Panc1 (cell line): ENCODE data around the gene NOX3. TPM values are rescaled to one million over a fixed set of nuclear protein-coding genes. Genes with fewer than 3 reads are reported as not detected.

Experiments
- ATAC-seq: fragments of 200-7000 bp; cut with Tn5 transposase; 2 replicates; pipeline ENCODE4 v1.9.1; 2020; ENCODE audit warnings: mild to moderate bottlenecking, moderate library complexity
- BruUV-seq: library from RNA; stranded (reverse); fragments of 400-500 nt; replicated peaks from 2 replicates; lab custom pipeline; 2021; lab: Mats Ljungman, UMichigan
- CTCF ChIA-PET: fragments of 300-600 bp; sonication (Branson Sonifier 250); formaldehyde crosslinking; loops from one replicate; lab custom pipeline; 2022; ENCODE audit warnings: antibody characterized with exemption; lab: Charles Lee
- POLR2A ChIA-PET: fragments of 300-600 bp; sonication (Branson Sonifier 250); formaldehyde crosslinking; loops from one replicate; lab custom pipeline; 2022; ENCODE audit warnings: antibody characterized with exemption; lab: Charles Lee
- DNase-seq: peaks from one replicate; pipeline ENCODE4 v3.0.0-alpha.2; 2010; ENCODE audit warnings: low read depth, low spot score
- H3K27ac ChIP-seq: 2 replicates; pipeline ENCODE4 v1.5.1; 2011; ENCODE audit warnings: mild to moderate bottlenecking, low read length, inconsistent platforms
- H3K27me3 ChIP-seq: fragments of 200-500 bp; sonication (Bioruptor generic); 2 replicates; pipeline ENCODE4 v1.6.0; 2014; ENCODE audit warnings: low read length, inconsistent platforms; ENCODE audit not compliant: control insufficient read depth, insufficient read depth
- H3K36me3 ChIP-seq: fragments of 200-500 bp; sonication (Bioruptor generic); 2 replicates; pipeline ENCODE4 v1.5.1; 2014; ENCODE audit warnings: inconsistent platforms, mild to moderate bottlenecking, low read length, moderate library complexity; ENCODE audit not compliant: control insufficient read depth, insufficient read depth
- H3K4me1 ChIP-seq: 2 replicates; pipeline ENCODE4 v1.5.1; 2011; ENCODE audit warnings: inconsistent platforms, mild to moderate bottlenecking, low read length, moderate library complexity; ENCODE audit not compliant: control insufficient read depth, insufficient read depth
- H3K4me3 ChIP-seq, 2 experiments: 2 replicates each; pipeline ENCODE4 v1.5.1; 2011 to 2012; ENCODE audit warnings: low read depth in 2 of 2, low read length in 2 of 2, mild to moderate bottlenecking in 2 of 2, inconsistent platforms in 1 of 2, moderate library complexity in 1 of 2
- H3K9me3 ChIP-seq: fragments of 200-500 bp; sonication (Bioruptor generic); 2 replicates; pipeline ENCODE4 v1.5.1; 2014; ENCODE audit warnings: low read depth, mild to moderate bottlenecking, inconsistent platforms, low read length, moderate library complexity; ENCODE audit not compliant: control insufficient read depth, insufficient read depth
- CTCF ChIP-seq: fragments of 450-650 bp; IDR thresholded peaks from 2 replicates; pipeline ENCODE4 v1.5.1; 2017; ENCODE audit warnings: mild to moderate bottlenecking
- POLR2AphosphoS5 ChIP-seq: IDR thresholded peaks from 2 replicates; pipeline ENCODE4 v1.6.1; 2012; ENCODE audit warnings: mild to moderate bottlenecking, low read depth, low read length, moderate library complexity
- SIN3A ChIP-seq: IDR thresholded peaks from 2 replicates; pipeline ENCODE4 v1.6.1; 2012; ENCODE audit warnings: low read depth, mild to moderate bottlenecking, low read length, moderate library complexity, borderline replicate concordance; ENCODE audit not compliant: insufficient read depth
- TCF7L2 ChIP-seq: IDR thresholded peaks from 2 replicates; pipeline ENCODE4 v1.6.1; 2011; ENCODE audit warnings: mild to moderate bottlenecking, low read depth, low read length, inconsistent platforms
- in situ Hi-C: cut with HindIII; loops from 2 replicates; pipeline ENCODE4 v1.10.0; 2016; ENCODE audit warnings: low sequenced_read_pairs, low pct_unique_long_range_greater_than_20kb
- intact Hi-C: fragments of 100-400 bp; cut with micrococcal nuclease; formaldehyde crosslinking; loops from one replicate; pipeline ENCODE4 v1.10.0; 2022; ENCODE audit not compliant: unreplicated experiment
- total RNA-seq: library from RNA; stranded (reverse); gene quantifications from one replicate; pipeline ENCODE4 v1.2.1, GENCODE V29; 2021; ENCODE audit not compliant: unreplicated experiment
- TF ChIP-seq, protein P1 (sequence below), 2 experiments: IDR thresholded peaks; 2 replicates each; pipeline ENCODE4 v1.6.1; 2011 to 2012; ENCODE audit warnings: low read depth in 2 of 2, control low read depth in 1 of 2, low read length in 1 of 2, mild to moderate bottlenecking in 1 of 2, moderate library complexity in 1 of 2; ENCODE audit not compliant: insufficient read depth in 1 of 2

Gene NOX3
- total RNA-seq, 1 experiment from 2014 or later, result not detected

DNA sequence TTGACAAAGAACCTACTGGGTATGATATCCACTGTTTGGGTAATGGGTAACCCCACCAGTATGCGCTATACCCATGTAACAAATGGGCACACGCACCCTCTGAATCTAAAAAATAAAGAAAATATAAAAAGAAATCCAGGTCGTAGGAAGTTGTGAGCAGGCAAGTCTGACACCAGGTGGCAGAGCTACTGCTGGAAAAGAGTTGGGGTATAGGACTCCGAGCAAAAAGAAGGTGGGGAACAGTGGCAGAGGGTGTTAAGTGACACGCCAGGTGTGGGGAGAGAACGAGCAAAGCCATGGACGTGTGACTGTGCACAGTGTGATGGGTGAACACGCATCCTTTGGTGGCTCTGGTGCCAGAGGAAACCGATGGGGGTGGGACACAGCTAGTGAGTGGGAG is 46.7 kb downstream of the NOX3 start:
- Histone ChIP-seq H3K27ac (no peak overlapping the region), H3K27me3 (no peaks in the 10 kb centered on the region), H3K4me1 (no peaks in the 10 kb centered on the region), H3K36me3 (no peaks in the 10 kb centered on the region), H3K9me3 (no peaks in the 10 kb centered on the region), H3K4me3 (no peak overlapping the region)
- ATAC-seq, result no peak
- ChIA-PET CTCF (no interaction called here), POLR2A (no interaction called here)
- no peak for TF ChIP-seq SIN3A
- no peak for TF ChIP-seq POLR2AphosphoS5
- TF ChIP-seq TCF7L2, result no peak
- TF ChIP-seq, protein P1, sequence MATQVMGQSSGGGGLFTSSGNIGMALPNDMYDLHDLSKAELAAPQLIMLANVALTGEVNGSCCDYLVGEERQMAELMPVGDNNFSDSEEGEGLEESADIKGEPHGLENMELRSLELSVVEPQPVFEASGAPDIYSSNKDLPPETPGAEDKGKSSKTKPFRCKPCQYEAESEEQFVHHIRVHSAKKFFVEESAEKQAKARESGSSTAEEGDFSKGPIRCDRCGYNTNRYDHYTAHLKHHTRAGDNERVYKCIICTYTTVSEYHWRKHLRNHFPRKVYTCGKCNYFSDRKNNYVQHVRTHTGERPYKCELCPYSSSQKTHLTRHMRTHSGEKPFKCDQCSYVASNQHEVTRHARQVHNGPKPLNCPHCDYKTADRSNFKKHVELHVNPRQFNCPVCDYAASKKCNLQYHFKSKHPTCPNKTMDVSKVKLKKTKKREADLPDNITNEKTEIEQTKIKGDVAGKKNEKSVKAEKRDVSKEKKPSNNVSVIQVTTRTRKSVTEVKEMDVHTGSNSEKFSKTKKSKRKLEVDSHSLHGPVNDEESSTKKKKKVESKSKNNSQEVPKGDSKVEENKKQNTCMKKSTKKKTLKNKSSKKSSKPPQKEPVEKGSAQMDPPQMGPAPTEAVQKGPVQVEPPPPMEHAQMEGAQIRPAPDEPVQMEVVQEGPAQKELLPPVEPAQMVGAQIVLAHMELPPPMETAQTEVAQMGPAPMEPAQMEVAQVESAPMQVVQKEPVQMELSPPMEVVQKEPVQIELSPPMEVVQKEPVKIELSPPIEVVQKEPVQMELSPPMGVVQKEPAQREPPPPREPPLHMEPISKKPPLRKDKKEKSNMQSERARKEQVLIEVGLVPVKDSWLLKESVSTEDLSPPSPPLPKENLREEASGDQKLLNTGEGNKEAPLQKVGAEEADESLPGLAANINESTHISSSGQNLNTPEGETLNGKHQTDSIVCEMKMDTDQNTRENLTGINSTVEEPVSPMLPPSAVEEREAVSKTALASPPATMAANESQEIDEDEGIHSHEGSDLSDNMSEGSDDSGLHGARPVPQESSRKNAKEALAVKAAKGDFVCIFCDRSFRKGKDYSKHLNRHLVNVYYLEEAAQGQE (IDR thresholded peaks at IDR 0.05; ENCODE audit: insufficient read depth in 1 of 2, low read depth in 2 of 2, low read length in 1 of 2), result no peak
- TF ChIP-seq CTCF, result no peak
- intact Hi-C loops (no loop called here), in situ Hi-C loops (no loop called here)
- no peak for DNase-seq
- BruUV-seq, result no TSS peak

GRCh38 chr6:155408231-155408630 is 47.4 kb downstream of the NOX3 start:
- intact Hi-C loops, result no loop called here
- ATAC-seq (no peak), DNase-seq (no peak)
- ChIA-PET POLR2A (no interaction called here), CTCF (no interaction called here)
- Histone ChIP-seq H3K27me3 (no peaks in the 10 kb centered on the region), H3K4me1 (no peaks in the 10 kb centered on the region), H3K27ac (no peak overlapping the region), H3K9me3 (no peaks in the 10 kb centered on the region), H3K36me3 (no peaks in the 10 kb centered on the region), H3K4me3 (no peak overlapping the region)
- TF ChIP-seq CTCF, result no peak
- TF ChIP-seq, protein P1 (IDR thresholded peaks at IDR 0.05; ENCODE audit: insufficient read depth in 1 of 2, low read depth in 2 of 2, low read length in 1 of 2), result no peak
- TF ChIP-seq TCF7L2, result no peak
- TF ChIP-seq POLR2AphosphoS5, result no peak
- no peak for TF ChIP-seq SIN3A
- no TSS peak for BruUV-seq
- in situ Hi-C loops, result no loop called here
